K562 (cell line): ENCODE results near the gene CCNK. TPM values are rescaled to one million over a fixed set of nuclear protein-coding genes. Genes with fewer than 3 reads are reported as not detected.

Experiments used
- ATAC-seq: fragments of 200-7000 bp; cut with Tn5 transposase; 3 replicates; pipeline ENCODE4 v1.9.1; 2020; ENCODE audit warnings: moderate library complexity
- BruUV-seq: library from RNA; stranded (reverse); fragments of 400-500 nt; replicated peaks from 2 replicates; lab custom pipeline; 2021; lab: Mats Ljungman, UMichigan
- CTCF ChIA-PET: fragments of 300-600 bp; formaldehyde crosslinking; extraction: SDS; loops from one replicate; lab custom pipeline; 2021; ENCODE audit warnings: low intra/inter-chr PET ratio; lab: Yijun Ruan, JAX
- POLR2A ChIA-PET: fragments of 300-600, 350-650 bp; sonication (Branson Sonifier 250); formaldehyde crosslinking; extraction: SDS; loops from one replicate; lab custom pipeline; 2021; ENCODE audit warnings: antibody characterized with exemption, inconsistent platforms; lab: Yijun Ruan, JAX
- DNase-seq, 4 experiments: peaks; one replicate each; pipeline versions ENCODE4 v3.0.0 to v3.0.0-alpha.2; 2011 to 2018; ENCODE audit warnings: low spot score in 3 of 4, mixed read lengths in 3 of 4; ENCODE audit errors: extremely low read depth in 1 of 4
- FAIRE-seq: peaks from 2 replicates; lab custom pipeline; 2011; peaks lifted over from hg19 to GRCh38; lab: Jason Lieb, UNC
- H2AFZ ChIP-seq: 2 replicates; pipeline ENCODE4 v1.6.0; 2011; ENCODE audit warnings: low read depth, low read length, control low read depth, inconsistent platforms
- H3K27ac ChIP-seq: fragments of 200-600 bp; 3 replicates; pipeline ENCODE4 v1.8.0; 2011; ENCODE audit warnings: low read depth, mild to moderate bottlenecking, control low read depth, inconsistent platforms, low read length, moderate library complexity, mixed read lengths; ENCODE audit errors: extremely low read depth
- H3K27me3 ChIP-seq, 2 experiments: fragments of 300-600 bp in 1 of 2; 2 replicates in 1 of 2; 3 replicates in 1 of 2; pipeline versions ENCODE4 v1.6.0 to v1.8.0; 2011; ENCODE audit warnings: inconsistent platforms in 2 of 2, low read length in 2 of 2, mild to moderate bottlenecking in 1 of 2, mixed read lengths in 1 of 2, moderate library complexity in 1 of 2; ENCODE audit not compliant: control insufficient read depth in 2 of 2, insufficient read depth in 2 of 2
- H3K36me3 ChIP-seq: fragments of 300-600 bp; 3 replicates; pipeline ENCODE4 v1.8.0; 2011; ENCODE audit warnings: mild to moderate bottlenecking, low read length, inconsistent platforms; ENCODE audit not compliant: control insufficient read depth, insufficient read depth
- H3K4me1 ChIP-seq, 2 experiments: fragments of 200-600 bp in 1 of 2; replicated peaks in 1 of 2; 2 replicates in 1 of 2; 3 replicates in 1 of 2; pipeline versions ENCODE4 v1.5.1 to v1.8.0; 2011; ENCODE audit warnings: inconsistent platforms in 2 of 2, low read length in 2 of 2, mild to moderate bottlenecking in 1 of 2, mixed read lengths in 1 of 2, moderate library complexity in 1 of 2; ENCODE audit not compliant: control insufficient read depth in 2 of 2, insufficient read depth in 2 of 2
- H3K4me2 ChIP-seq: 2 replicates; pipeline ENCODE4 v1.6.1; 2011; ENCODE audit warnings: low read length, control low read depth, inconsistent platforms, mixed read lengths; ENCODE audit not compliant: insufficient read depth
- H3K4me3 ChIP-seq: fragments of 200-600 bp; sonication (generic), shearing (Covaris generic); 2 replicates; pipeline ENCODE4 v1.5.1; 2016; ENCODE audit warnings: control low read depth, inconsistent platforms
- H3K79me2 ChIP-seq: fragments of 200-600 bp; 3 replicates; pipeline ENCODE4 v1.8.0; 2011; ENCODE audit warnings: low read length, inconsistent platforms; ENCODE audit not compliant: control insufficient read depth, insufficient read depth
- H3K9ac ChIP-seq, 2 experiments: 2 replicates each; pipeline versions ENCODE4 v1.6.0 to v1.6.1; 2011; ENCODE audit warnings: low read depth in 2 of 2, low read length in 2 of 2, control low read depth in 1 of 2, inconsistent platforms in 1 of 2, mild to moderate bottlenecking in 1 of 2, mixed read lengths in 1 of 2; ENCODE audit not compliant: insufficient read depth in 1 of 2
- H3K9me1 ChIP-seq: one replicate; pipeline ENCODE4 v1.6.0; 2011; ENCODE audit warnings: inconsistent platforms, mild to moderate bottlenecking, low read length, moderate library complexity; ENCODE audit not compliant: control insufficient read depth, insufficient read depth
- H3K9me3 ChIP-seq: replicated peaks from 2 replicates; pipeline ENCODE4 v1.5.1; 2011; ENCODE audit warnings: low read depth, low read length, inconsistent platforms; ENCODE audit not compliant: control insufficient read depth, insufficient read depth
- H4K20me1 ChIP-seq: replicated peaks from 2 replicates; pipeline ENCODE4 v1.6.1; 2011; ENCODE audit warnings: low read length, inconsistent platforms, mixed read lengths; ENCODE audit not compliant: control insufficient read depth, insufficient read depth
- DIDO1 ChIP-seq: fragments of 450-650 bp; IDR thresholded peaks from 2 replicates; pipeline ENCODE4 v1.6.1; 2016; ENCODE audit warnings: low read depth, missing biosample characterization, missing genetic modification characterization
- ETV1 ChIP-seq: fragments of 450-650 bp; conservative IDR thresholded peaks from 2 replicates; pipeline ENCODE4 v1.6.1; 2016; ENCODE audit warnings: missing genetic modification characterization, control low read depth, low read depth, missing compliant biosample characterization
- ILK ChIP-seq: fragments of 450-650 bp; IDR thresholded peaks from 2 replicates; pipeline ENCODE4 v1.6.1; 2016; ENCODE audit warnings: missing genetic modification characterization, low read depth, mild to moderate bottlenecking, missing compliant biosample characterization, moderate library complexity, borderline replicate concordance
- RBM17 ChIP-seq: fragments of 200-400 bp; formaldehyde crosslinking; IDR thresholded peaks from 2 replicates; pipeline ENCODE4 v1.6.1; 2017; ENCODE audit warnings: low read depth, mild to moderate bottlenecking, low read length, borderline replicate concordance
- RFX7 ChIP-seq: fragments of 250-450 bp; sonication (Bioruptor Pico); IDR thresholded peaks from 2 replicates; pipeline ENCODE4 v1.5.1; 2021; ENCODE audit warnings: mild to moderate bottlenecking
- RHOXF2B ChIP-seq: fragments of 250-450 bp; sonication (Bioruptor Pico); conservative IDR thresholded peaks from 2 replicates; pipeline ENCODE4 v1.5.1; 2021
- SAFB2 ChIP-seq: fragments of 200-400 bp; formaldehyde crosslinking; IDR thresholded peaks from 2 replicates; pipeline ENCODE4 v1.6.1; 2018; ENCODE audit warnings: borderline replicate concordance, low read length, low read depth, moderate library complexity; ENCODE audit not compliant: severe bottlenecking
- TAF7 ChIP-seq: fragments of 450-650 bp; IDR thresholded peaks from 2 replicates; pipeline ENCODE4 v1.6.1; 2016; ENCODE audit warnings: missing genetic modification characterization, missing compliant biosample characterization
- TEAD1 ChIP-seq, 2 experiments: fragments of 450-650 bp in 1 of 2; sonication (generic) in 1 of 2; formaldehyde crosslinking; IDR thresholded peaks; 2 replicates each; pipeline versions ENCODE4 v1.4.0 to v1.8.0; 2020 to 2022; ENCODE audit warnings: mild to moderate bottlenecking in 2 of 2, missing genetic modification reagents in 1 of 2
- WGBS: fragments of 100-300 bp; shearing (Covaris generic); methylation state at CpG from one replicate; pipeline ENCODE4 v1.1.6; 2016; ENCODE audit warnings: low coverage, mixed read lengths; ENCODE audit not compliant: insufficient coverage; ENCODE audit errors: missing lambda C conversion rate; 5-methylcytosine and 5-hydroxymethylcytosine counted together
- in situ Hi-C: fragments of 300-500 bp; cut with MboI; formaldehyde crosslinking; loops from 4 replicates; pipeline ENCODE4 v1.15.0; 2018; ENCODE audit warnings: inconsistent platforms, mixed read lengths
- intact Hi-C: fragments of 100-400 bp; cut with micrococcal nuclease; formaldehyde crosslinking; loops from 2 replicates; pipeline ENCODE4 v1.14.2; 2022
- polyA plus RNA-seq, 8 experiments: library from polyadenylated mRNA; depleted of rRNA in 4 of 8; stranded (reverse) in 5 of 8; unstranded in 3 of 8; fragments of >200 nt; fragmentation: Nextera tagmentation in 2 of 8; fragmentation: Illumina TruSeq in 1 of 8; extraction: Ambion mirVana in 2 of 8; extraction: Trizol in 1 of 8; gene quantifications; 2 replicates each; pipeline versions ENCODE4 v1.2.1 to v1.2.3, GENCODE V29; 2011 to 2014; ENCODE audit warnings: inconsistent platforms in 1 of 8, missing spikeins in 1 of 8
- total RNA-seq, 7 experiments: library from RNA; depleted of rRNA in 6 of 7; stranded (reverse); fragments of >200 nt in 6 of 7; fragmentation: Illumina TruSeq in 2 of 7; extraction: Trizol in 2 of 7; gene quantifications; 2 replicates each; pipeline versions ENCODE4 v1.2.1 to v1.2.3, GENCODE V29; 2011 to 2021; ENCODE audit warnings: low replicate concordance in 1 of 7
- TF ChIP-seq, protein P1 (sequence below): fragments of 250-450 bp; sonication (Bioruptor Pico); IDR thresholded peaks from 2 replicates; pipeline ENCODE4 v1.8.0; 2021; ENCODE audit warnings: moderate library complexity, mild to moderate bottlenecking, inconsistent platforms
- TF ChIP-seq, protein P2 (sequence below): fragments of 450-650 bp; conservative IDR thresholded peaks from 2 replicates; pipeline ENCODE4 v1.6.1; 2016; ENCODE audit warnings: missing genetic modification characterization, low read depth, mild to moderate bottlenecking, control low read depth, missing compliant biosample characterization
- TF ChIP-seq, protein P3 (sequence below): fragments of 450-650 bp; IDR thresholded peaks from 2 replicates; pipeline ENCODE4 v1.6.1; 2018; ENCODE audit warnings: mild to moderate bottlenecking, low read depth; ENCODE audit not compliant: partially characterized antibody
- TF ChIP-seq, protein P4 (sequence below), 3 experiments: fragments of 200-800 bp in 1 of 3; sonication (Bioruptor generic) in 1 of 3; sonication (generic) in 1 of 3; formaldehyde crosslinking in 1 of 3; IDR thresholded peaks; 2 replicates each; pipeline versions ENCODE4 v1.6.1 to v1.8.0; 2016 to 2022; ENCODE audit warnings: mild to moderate bottlenecking in 2 of 3, missing compliant biosample characterization in 2 of 3, missing genetic modification characterization in 2 of 3, missing genetic modification reagents in 1 of 3
- TF ChIP-seq, protein P5 (sequence below): IDR thresholded peaks from 2 replicates; pipeline ENCODE4 v1.6.1; 2012; ENCODE audit warnings: low read depth, low read length, improper control_type of control experiment, borderline replicate concordance

The CCNK gene
- total and polyA plus RNA-seq, 9 of the 15 experiments (the other 6 are each of a cell fraction or from before 2014, with no cell fraction given), result 5.8 to 84.2 (median 16.4) TPM

DNA sequence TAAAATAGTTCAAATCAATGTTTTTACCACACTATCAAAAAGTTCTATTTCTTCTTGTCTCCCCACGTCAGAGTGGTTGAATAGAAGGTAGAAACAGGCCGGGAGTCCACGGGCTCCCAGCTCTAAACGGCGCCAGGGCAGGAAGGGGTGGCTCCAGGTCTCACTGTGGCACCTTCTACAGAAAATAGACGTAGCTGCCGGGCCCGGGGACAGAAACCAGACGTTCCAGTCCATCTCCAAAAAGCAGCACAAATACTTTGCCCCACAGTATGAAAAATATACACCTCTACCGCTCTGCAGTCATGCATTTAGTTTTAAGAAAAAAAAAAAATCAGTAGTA is 30.9 kb downstream of the CCNK start:
- BruUV-seq, result no TSS peak
- Histone ChIP-seq H3K9me3 (no peaks in the 10 kb centered on the region), H3K4me1 (peaks cover 0 to 8% of the 10 kb centered on the region in 2 experiments; a peak in 2 of 5 replicates), H3K4me2 (no peak overlapping the region), H2AFZ (no peak overlapping the region), H3K79me2 (no peaks in the 10 kb centered on the region), H4K20me1 (0 out of 2 replicates have a peak, but pooled peaks cover 7% of the 10 kb centered on the region), H3K4me3 (no peak overlapping the region), H3K27ac (no peak overlapping the region), H3K9me1 (no peaks in the 10 kb centered on the region), H3K36me3 (peaks cover 45% of the 10 kb centered on the region; the same call in 2 of the 3 replicates), H3K27me3 (no peaks in the 10 kb centered on the region), H3K9ac (no peak overlapping the region)
- no peak for DNase-seq
- intact Hi-C loops (no loop called here), in situ Hi-C loops (no loop called here)
- no peak for ATAC-seq
- ChIA-PET CTCF (no interaction called here), POLR2A (interaction anchor here (0.5 to 0.6 kb wide), 2 partner anchors 8 to 33 kb away, joined by 3 read pairs; no protein-coding TSS in a partner anchor)
- no peak for FAIRE-seq
- 88% methylated on average over 8 of the region's 10 CpGs for WGBS
- no peak for TF ChIP-seq DIDO1 (tag)
- TF ChIP-seq, protein P1, sequence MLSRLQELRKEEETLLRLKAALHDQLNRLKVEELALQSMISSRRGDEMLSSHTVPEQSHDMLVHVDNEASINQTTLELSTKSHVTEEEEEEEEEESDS (CRISPR knock-in tag), result no peak
- TF ChIP-seq, protein P2, sequence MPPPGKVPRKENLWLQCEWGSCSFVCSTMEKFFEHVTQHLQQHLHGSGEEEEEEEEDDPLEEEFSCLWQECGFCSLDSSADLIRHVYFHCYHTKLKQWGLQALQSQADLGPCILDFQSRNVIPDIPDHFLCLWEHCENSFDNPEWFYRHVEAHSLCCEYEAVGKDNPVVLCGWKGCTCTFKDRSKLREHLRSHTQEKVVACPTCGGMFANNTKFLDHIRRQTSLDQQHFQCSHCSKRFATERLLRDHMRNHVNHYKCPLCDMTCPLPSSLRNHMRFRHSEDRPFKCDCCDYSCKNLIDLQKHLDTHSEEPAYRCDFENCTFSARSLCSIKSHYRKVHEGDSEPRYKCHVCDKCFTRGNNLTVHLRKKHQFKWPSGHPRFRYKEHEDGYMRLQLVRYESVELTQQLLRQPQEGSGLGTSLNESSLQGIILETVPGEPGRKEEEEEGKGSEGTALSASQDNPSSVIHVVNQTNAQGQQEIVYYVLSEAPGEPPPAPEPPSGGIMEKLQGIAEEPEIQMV (tag), result no peak
- TF ChIP-seq, protein P3, sequence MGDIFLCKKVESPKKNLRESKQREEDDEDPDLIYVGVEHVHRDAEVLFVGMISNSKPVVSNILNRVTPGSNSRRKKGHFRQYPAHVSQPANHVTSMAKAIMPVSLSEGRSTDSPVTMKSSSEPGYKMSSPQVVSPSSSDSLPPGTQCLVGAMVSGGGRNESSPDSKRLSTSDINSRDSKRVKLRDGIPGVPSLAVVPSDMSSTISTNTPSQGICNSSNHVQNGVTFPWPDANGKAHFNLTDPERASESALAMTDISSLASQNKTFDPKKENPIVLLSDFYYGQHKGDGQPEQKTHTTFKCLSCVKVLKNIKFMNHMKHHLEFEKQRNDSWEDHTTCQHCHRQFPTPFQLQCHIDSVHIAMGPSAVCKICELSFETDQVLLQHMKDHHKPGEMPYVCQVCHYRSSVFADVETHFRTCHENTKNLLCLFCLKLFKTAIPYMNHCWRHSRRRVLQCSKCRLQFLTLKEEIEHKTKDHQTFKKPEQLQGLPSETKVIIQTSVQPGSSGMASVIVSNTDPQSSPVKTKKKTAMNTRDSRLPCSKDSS, result no peak
- TF ChIP-seq ILK (tag), result no peak
- TF ChIP-seq SAFB2, result no peak
- no peak for TF ChIP-seq TAF7 (tag)
- TF ChIP-seq, protein P4, sequence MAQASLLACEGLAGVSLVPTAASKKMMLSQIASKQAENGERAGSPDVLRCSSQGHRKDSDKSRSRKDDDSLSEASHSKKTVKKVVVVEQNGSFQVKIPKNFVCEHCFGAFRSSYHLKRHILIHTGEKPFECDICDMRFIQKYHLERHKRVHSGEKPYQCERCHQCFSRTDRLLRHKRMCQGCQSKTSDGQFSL (CRISPR knock-in tag; IDR thresholded peaks at IDR 0.05), result no peak
- TF ChIP-seq, protein P4 (tag; IDR thresholded peaks at IDR 0.05), result no peak
- TF ChIP-seq ETV1 (tag), result no peak
- TF ChIP-seq RBM17, result no peak
- TF ChIP-seq, protein P5, sequence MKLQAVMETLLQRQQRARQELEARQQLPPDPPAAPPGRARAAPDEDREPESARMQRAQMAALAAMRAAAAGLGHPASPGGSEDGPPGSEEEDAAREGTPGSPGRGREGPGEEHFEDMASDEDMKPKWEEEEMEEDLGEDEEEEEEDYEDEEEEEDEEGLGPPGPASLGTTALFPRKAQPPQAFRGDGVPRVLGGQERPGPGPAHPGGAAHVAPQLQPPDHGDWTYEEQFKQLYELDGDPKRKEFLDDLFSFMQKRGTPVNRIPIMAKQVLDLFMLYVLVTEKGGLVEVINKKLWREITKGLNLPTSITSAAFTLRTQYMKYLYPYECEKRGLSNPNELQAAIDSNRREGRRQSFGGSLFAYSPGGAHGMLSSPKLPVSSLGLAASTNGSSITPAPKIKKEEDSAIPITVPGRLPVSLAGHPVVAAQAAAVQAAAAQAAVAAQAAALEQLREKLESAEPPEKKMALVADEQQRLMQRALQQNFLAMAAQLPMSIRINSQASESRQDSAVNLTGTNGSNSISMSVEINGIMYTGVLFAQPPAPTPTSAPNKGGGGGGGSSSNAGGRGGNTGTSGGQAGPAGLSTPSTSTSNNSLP, result no peak
- TF ChIP-seq TEAD1 (CRISPR knock-in tag; IDR thresholded peaks at IDR 0.05), result no peak
- TF ChIP-seq RHOXF2B (CRISPR knock-in tag), result no peak
- TF ChIP-seq RFX7 (CRISPR knock-in tag), result no peak
